Activated CD4-positive, alpha-beta memory T cell treated with anti-CD3 and anti-CD28 coated beads for 36 hours (primary cell): Measurements from ENCODE around the gene VIPR2. TPM values are rescaled to one million over a fixed set of nuclear protein-coding genes. Genes with fewer than 3 reads are reported as not detected.
"Not testable (repeated sequence)": the region's sequence is repeated elsewhere in the genome, so short reads cannot be mapped to it uniquely, and the experiment has no call there.

Source experiments
- CTCF ChIA-PET: fragments of 350-600 bp; sonication (Branson Sonifier 250); formaldehyde crosslinking; loops from one replicate; lab custom pipeline; 2021; ENCODE audit warnings: antibody characterized with exemption, inconsistent platforms; lab: Charles Lee
- POLR2A ChIA-PET: fragments of 350-600 bp; sonication (Branson Sonifier 250); formaldehyde crosslinking; loops from one replicate; lab custom pipeline; 2021; ENCODE audit warnings: antibody characterized with exemption; lab: Charles Lee
- DNase-seq: peaks from one replicate; pipeline ENCODE4 v3.0.0-alpha.2; 2020
- H3K27ac Mint-ChIP-seq: one replicate; pipeline ENCODE4 v1.8.0; 2021; ENCODE audit warnings: mixed read lengths
- H3K27me3 Mint-ChIP-seq: one replicate; pipeline ENCODE4 v1.8.0; 2021; ENCODE audit warnings: mixed read lengths
- H3K36me3 Mint-ChIP-seq: one replicate; pipeline ENCODE4 v1.8.0; 2021; ENCODE audit warnings: mixed read lengths
- H3K4me1 Mint-ChIP-seq: one replicate; pipeline ENCODE4 v1.8.0; 2021; ENCODE audit warnings: low read depth, mixed read lengths
- H3K4me3 Mint-ChIP-seq: one replicate; pipeline ENCODE4 v1.8.0; 2021; ENCODE audit warnings: mild to moderate bottlenecking, mixed read lengths
- H3K9me3 Mint-ChIP-seq: one replicate; pipeline ENCODE4 v1.8.0; 2021; ENCODE audit warnings: mixed read lengths
- intact Hi-C: fragments of 100-400 bp; cut with micrococcal nuclease; formaldehyde crosslinking; loops from one replicate; pipeline ENCODE4 v1.15.1; 2023
- total RNA-seq, 2 experiments: library from RNA; stranded (reverse); gene quantifications; one replicate each; pipeline ENCODE4 v1.2.3, GENCODE V29; 2021

The VIPR2 gene
- total RNA-seq = under 1 TPM; 0.55 to 0.56 TPM

GRCh38 chr7:159144758-159145489 is at the start of gene VIPR2:
Gene VIPR2, minus strand, starts transcription at chr7:159144867. Its CDS starts 96 bp downstream, at chr7:159144771.
- ChIA-PET CTCF (no interaction called here), POLR2A (interaction anchor here (1.3 kb wide), 1 partner anchor 52 kb away, joined by 3 read pairs; no protein-coding TSS in a partner anchor)
- H3K36me3 Mint-ChIP-seq = no peaks in the 10 kb centered on the region
- peak; percentile 31 for DNase-seq
- peak within 1 kb of the TSS; percentile 48 for H3K4me3 Mint-ChIP-seq
- no peaks in the 10 kb centered on the region for H3K9me3 Mint-ChIP-seq
- H3K27me3 Mint-ChIP-seq = peaks cover 30% of the 10 kb centered on the region
- intact Hi-C loops = loop anchor here (2.0 kb wide), 1 partner anchor 52 kb away; no protein-coding TSS in a partner anchor
- H3K27ac Mint-ChIP-seq = no peak within 1 kb of the TSS
- peaks cover 4% of the 10 kb centered on the region for H3K4me1 Mint-ChIP-seq

GRCh38 chr7:159193543-159194090 is 49.0 kb upstream of the VIPR2 start:
- Mint-ChIP-seq H3K4me1 (peaks cover 36% of the 10 kb centered on the region), H3K36me3 (no peaks in the 10 kb centered on the region), H3K9me3 (no peaks in the 10 kb centered on the region), H3K27ac (no peak overlapping the region), H3K27me3 (no peaks in the 10 kb centered on the region), H3K4me3 (no peak overlapping the region)
- ChIA-PET POLR2A (no interaction called here), CTCF (interaction anchor here (0.6 kb wide), 1 partner anchor 350 kb away, joined by 3 read pairs; no protein-coding TSS in a partner anchor)
- DNase-seq = no peak
- intact Hi-C loops = no loop called here

- no peak overlapping the region for H3K27ac Mint-ChIP-seq
- ChIA-PET POLR2A (no interaction called here), CTCF (no interaction called here)
- no peaks in the 10 kb centered on the region for H3K36me3 Mint-ChIP-seq
- no peak for DNase-seq
- peaks cover 29% of the 10 kb centered on the region for H3K4me1 Mint-ChIP-seq
- intact Hi-C loops = no loop called here
- no peak overlapping the region for H3K4me3 Mint-ChIP-seq
- H3K9me3 Mint-ChIP-seq = no peaks in the 10 kb centered on the region
- no peaks in the 10 kb centered on the region for H3K27me3 Mint-ChIP-seq
These were observed 48.2 kb upstream of the VIPR2 start for GRCh38 chr7:159192725-159193453.

GRCh38 chr7:159192013-159192412 is 47.3 kb upstream of the VIPR2 start:
- Mint-ChIP-seq H3K4me1 (peaks cover 20% of the 10 kb centered on the region), H3K27ac (no peak overlapping the region), H3K27me3 (no peaks in the 10 kb centered on the region), H3K36me3 (no peaks in the 10 kb centered on the region), H3K4me3 (no peak overlapping the region), H3K9me3 (no peaks in the 10 kb centered on the region)
- intact Hi-C loops = no loop called here
- no peak for DNase-seq
- POLR2A ChIA-PET = no interaction called here
- CTCF ChIA-PET = no interaction called here

GRCh38 chr7:159191236-159191635 is 46.6 kb upstream of the VIPR2 start:
- intact Hi-C loops = no loop called here
- ChIA-PET POLR2A (no interaction called here), CTCF (no interaction called here)
- no peak overlapping the region for H3K4me3 Mint-ChIP-seq
- no peak for DNase-seq
- H3K9me3 Mint-ChIP-seq = peaks cover 5% of the 10 kb centered on the region
- peaks cover 13% of the 10 kb centered on the region for H3K4me1 Mint-ChIP-seq
- H3K36me3 Mint-ChIP-seq = no peaks in the 10 kb centered on the region
- H3K27ac Mint-ChIP-seq = no peak overlapping the region
- peaks cover 4% of the 10 kb centered on the region for H3K27me3 Mint-ChIP-seq

GRCh38 chr7:159188011-159188410 is 43.3 kb upstream of the VIPR2 start:
- Mint-ChIP-seq H3K4me1 (no peaks in the 10 kb centered on the region), H3K9me3 (peaks cover 9% of the 10 kb centered on the region), H3K27me3 (peaks cover 17% of the 10 kb centered on the region), H3K27ac (no peak overlapping the region), H3K36me3 (peaks cover 3% of the 10 kb centered on the region), H3K4me3 (no peak overlapping the region)
- intact Hi-C loops = no loop called here
- DNase-seq = no peak
- ChIA-PET POLR2A (no interaction called here), CTCF (no interaction called here)

GRCh38 chr7:159179241-159179640 is 34.6 kb upstream of the VIPR2 start:
- H3K4me3 Mint-ChIP-seq = no peak overlapping the region
- no peak overlapping the region for H3K27ac Mint-ChIP-seq
- CTCF ChIA-PET = no interaction called here
- peaks cover 7% of the 10 kb centered on the region for H3K9me3 Mint-ChIP-seq
- DNase-seq = no peak
- intact Hi-C loops = no loop called here
- POLR2A ChIA-PET = no interaction called here
- H3K4me1 Mint-ChIP-seq = peaks cover 12% of the 10 kb centered on the region
- H3K36me3 Mint-ChIP-seq = no peaks in the 10 kb centered on the region
- H3K27me3 Mint-ChIP-seq = peaks cover 5% of the 10 kb centered on the region

- DNase-seq = no peak
- Mint-ChIP-seq H3K36me3 (no peaks in the 10 kb centered on the region), H3K4me1 (peaks cover 12% of the 10 kb centered on the region), H3K27me3 (no peaks in the 10 kb centered on the region), H3K27ac (no peak overlapping the region), H3K9me3 (peaks cover 7% of the 10 kb centered on the region), H3K4me3 (no peak overlapping the region)
- intact Hi-C loops = no loop called here
- ChIA-PET POLR2A (no interaction called here), CTCF (no interaction called here)
These were observed 32.8 kb upstream of the VIPR2 start for GRCh38 chr7:159177284-159177953.

- intact Hi-C loops = no loop called here
- no peak for DNase-seq
- CTCF ChIA-PET = no interaction called here
- H3K27me3 Mint-ChIP-seq = no peaks in the 10 kb centered on the region
- POLR2A ChIA-PET = no interaction called here
- peaks cover 12% of the 10 kb centered on the region for H3K4me1 Mint-ChIP-seq
- no peaks in the 10 kb centered on the region for H3K36me3 Mint-ChIP-seq
- H3K27ac Mint-ChIP-seq = no peak overlapping the region
- no peak overlapping the region for H3K4me3 Mint-ChIP-seq
- peaks cover 3% of the 10 kb centered on the region for H3K9me3 Mint-ChIP-seq
These were observed 31.1 kb upstream of the VIPR2 start for GRCh38 chr7:159175792-159176191.

- H3K4me3 Mint-ChIP-seq, H3K9me3 Mint-ChIP-seq, CTCF ChIA-PET, H3K36me3 Mint-ChIP-seq, POLR2A ChIA-PET, DNase-seq, H3K27me3 Mint-ChIP-seq, H3K27ac Mint-ChIP-seq, intact Hi-C loops: not testable (repeated sequence)
- peaks cover 12% of the 10 kb centered on the region for H3K4me1 Mint-ChIP-seq
These were observed 30.4 kb upstream of the VIPR2 start for GRCh38 chr7:159175100-159175499.

GRCh38 chr7:159172400-159172799 is 27.7 kb upstream of the VIPR2 start:
- no peaks in the 10 kb centered on the region for H3K36me3 Mint-ChIP-seq
- peaks cover 3% of the 10 kb centered on the region for H3K9me3 Mint-ChIP-seq
- intact Hi-C loops = no loop called here
- DNase-seq = no peak
- peaks cover 12% of the 10 kb centered on the region for H3K4me1 Mint-ChIP-seq
- H3K4me3 Mint-ChIP-seq = no peak overlapping the region
- POLR2A ChIA-PET = no interaction called here
- H3K27me3 Mint-ChIP-seq = peaks cover 2% of the 10 kb centered on the region
- CTCF ChIA-PET = no interaction called here
- H3K27ac Mint-ChIP-seq = no peak overlapping the region

GRCh38 chr7:159169391-159169790 is 24.7 kb upstream of the VIPR2 start:
- POLR2A ChIA-PET = no interaction called here
- H3K36me3 Mint-ChIP-seq = no peaks in the 10 kb centered on the region
- CTCF ChIA-PET = no interaction called here
- H3K4me1 Mint-ChIP-seq = peaks cover under 1% of the 10 kb centered on the region
- peaks cover 2% of the 10 kb centered on the region for H3K27me3 Mint-ChIP-seq
- no peak for DNase-seq
- intact Hi-C loops = no loop called here
- H3K9me3 Mint-ChIP-seq = no peaks in the 10 kb centered on the region
- no peak overlapping the region for H3K27ac Mint-ChIP-seq
- no peak overlapping the region for H3K4me3 Mint-ChIP-seq
